Mesendoderm (in vitro differentiated cells): ENCODE results near the gene SLC5A1. TPM values are rescaled to one million over a fixed set of nuclear protein-coding genes. Genes with fewer than 3 reads are reported as not detected.
"Not testable (repeated sequence)": the region's sequence is repeated elsewhere in the genome, so short reads cannot be mapped to it uniquely, and the experiment has no call there.

ENCODE experiments used
- DNase-seq: peaks from one replicate; pipeline ENCODE4 v3.0.0; 2013
- H2AK5ac ChIP-seq: 2 replicates; pipeline ENCODE4 v1.6.1; 2013; ENCODE audit warnings: low read length, inconsistent platforms
- H2BK120ac ChIP-seq: 2 replicates; pipeline ENCODE4 v1.6.1; 2013; ENCODE audit warnings: low read depth, mild to moderate bottlenecking, low read length, moderate library complexity, mixed read lengths
- H2BK15ac ChIP-seq: replicated peaks from 2 replicates; pipeline ENCODE4 v1.6.1; 2013; ENCODE audit warnings: low read depth, mild to moderate bottlenecking, moderate library complexity
- H2BK5ac ChIP-seq: 2 replicates; pipeline ENCODE4 v1.6.1; 2013; ENCODE audit warnings: low read length, inconsistent platforms
- H3K18ac ChIP-seq: 2 replicates; pipeline ENCODE4 v1.6.1; 2013; ENCODE audit warnings: mild to moderate bottlenecking, low read length, mixed read lengths
- H3K23ac ChIP-seq: one replicate; pipeline ENCODE4 v1.6.1; 2013; ENCODE audit warnings: low read length
- H3K27ac ChIP-seq: 2 replicates; pipeline ENCODE4 v1.5.1; 2013; ENCODE audit warnings: low read depth, mild to moderate bottlenecking, inconsistent platforms, low read length, moderate library complexity
- H3K27me3 ChIP-seq: 2 replicates; pipeline ENCODE4 v1.6.1; 2013; ENCODE audit warnings: low read length, control low read depth, mild to moderate bottlenecking, inconsistent platforms; ENCODE audit not compliant: insufficient read depth, poor library complexity
- H3K36me3 ChIP-seq: 2 replicates; pipeline ENCODE4 v1.6.1; 2013; ENCODE audit warnings: low read length, inconsistent platforms; ENCODE audit not compliant: control insufficient read depth, insufficient read depth
- H3K4ac ChIP-seq: one replicate; pipeline ENCODE4 v1.6.1; 2013; ENCODE audit warnings: low read depth, mild to moderate bottlenecking, low read length, moderate library complexity
- H3K4me1 ChIP-seq: 2 replicates; pipeline ENCODE4 v1.6.1; 2013; ENCODE audit warnings: low read depth, low read length, inconsistent platforms; ENCODE audit not compliant: control insufficient read depth
- H3K4me2 ChIP-seq: 2 replicates; pipeline ENCODE4 v1.6.1; 2013; ENCODE audit warnings: low read length
- H3K4me3 ChIP-seq: 2 replicates; pipeline ENCODE4 v1.5.1; 2013; ENCODE audit warnings: mild to moderate bottlenecking, low read length
- H3K56ac ChIP-seq: one replicate; pipeline ENCODE4 v1.6.1; 2013; ENCODE audit warnings: low read length
- H3K79me1 ChIP-seq: 2 replicates; pipeline ENCODE4 v1.6.1; 2013; ENCODE audit warnings: low read length, inconsistent platforms
- H3K79me2 ChIP-seq: 2 replicates; pipeline ENCODE4 v1.6.1; 2013; ENCODE audit warnings: mild to moderate bottlenecking, low read length; ENCODE audit not compliant: control insufficient read depth, insufficient read depth
- H3K9ac ChIP-seq: 2 replicates; pipeline ENCODE4 v1.6.1; 2013; ENCODE audit warnings: low read length, inconsistent platforms
- H4K5ac ChIP-seq: one replicate; pipeline ENCODE4 v1.6.1; 2013; ENCODE audit warnings: low read length
- H4K8ac ChIP-seq: one replicate; pipeline ENCODE4 v1.6.1; 2013; ENCODE audit warnings: low read depth, mild to moderate bottlenecking, control low read depth, low read length, moderate library complexity
- WGBS: extraction: QIAGEN DNeasy Blood & Tissue Kit; methylation state at CpG from one replicate; pipeline ENCODE4 v1.1.7; 2013; ENCODE audit warnings: low lambda C conversion rate, missing lambda C conversion rate; ENCODE audit not compliant: insufficient coverage; ENCODE audit errors: extremely low coverage; 5-methylcytosine and 5-hydroxymethylcytosine counted together
- small RNA-seq: library from polyadenylated mRNA; stranded (forward); fragments of <200 nt; extraction: miRNeasy Mini kit (QIAGEN cat#:217004); gene quantifications from one replicate; pipeline ENCODE3, GENCODE V24; 2013; ENCODE audit not compliant: insufficient read depth

Gene SLC5A1

GRCh38 chr22:32154727-32155126 is 111.7 kb downstream of the SLC5A1 start:
- not testable (repeated sequence) for H3K4me1 ChIP-seq, H2AK5ac ChIP-seq, H4K5ac ChIP-seq, H3K27ac ChIP-seq, H2BK5ac ChIP-seq, H3K9ac ChIP-seq, H3K56ac ChIP-seq, H4K8ac ChIP-seq, H3K79me1 ChIP-seq, H3K18ac ChIP-seq, H3K4me3 ChIP-seq, H3K4ac ChIP-seq, H3K36me3 ChIP-seq, H3K27me3 ChIP-seq, H3K4me2 ChIP-seq, DNase-seq, H2BK15ac ChIP-seq, H2BK120ac ChIP-seq, H3K23ac ChIP-seq, H3K79me2 ChIP-seq
- no CpG with 5 or more reads among the region's 4 CpGs for WGBS

GRCh38 chr22:32157632-32158031 is 114.6 kb downstream of the SLC5A1 start:
- not testable (repeated sequence) for H3K56ac ChIP-seq, H3K27ac ChIP-seq, H3K4me1 ChIP-seq, H2BK15ac ChIP-seq, H3K18ac ChIP-seq, H4K5ac ChIP-seq, DNase-seq, H4K8ac ChIP-seq, H2BK5ac ChIP-seq, H3K36me3 ChIP-seq, H3K4ac ChIP-seq, H3K79me2 ChIP-seq, H3K23ac ChIP-seq, H3K79me1 ChIP-seq, H3K4me3 ChIP-seq, H2AK5ac ChIP-seq, H2BK120ac ChIP-seq, H3K27me3 ChIP-seq, H3K4me2 ChIP-seq, H3K9ac ChIP-seq
- no CpG with 5 or more reads among the region's 5 CpGs for WGBS

- H3K79me2 ChIP-seq, result no peaks in the 10 kb centered on the region
- no peak within 1 kb of the TSS for H2BK5ac ChIP-seq
- H3K23ac ChIP-seq, result no peak within 1 kb of the TSS
- no peak within 1 kb of the TSS for H4K5ac ChIP-seq
- H3K4ac ChIP-seq, result no peak within 1 kb of the TSS
- no peak within 1 kb of the TSS for H3K27ac ChIP-seq
- no peak within 1 kb of the TSS for H3K18ac ChIP-seq
- H3K4me3 ChIP-seq, result no peak within 1 kb of the TSS
- no peak within 1 kb of the TSS for H3K4me2 ChIP-seq
- no peak within 1 kb of the TSS for H2AK5ac ChIP-seq
- no CpG with 5 or more reads among the region's 12 CpGs for WGBS
- H3K27me3 ChIP-seq, result no peaks in the 10 kb centered on the region
- H3K4me1 ChIP-seq, result no peaks in the 10 kb centered on the region
- H3K36me3 ChIP-seq, result no peaks in the 10 kb centered on the region
- no peak within 1 kb of the TSS for H4K8ac ChIP-seq
- no peak within 1 kb of the TSS for H3K56ac ChIP-seq
- H2BK15ac ChIP-seq, result no peak within 1 kb of the TSS
- H3K79me1 ChIP-seq, result no peaks in the 10 kb centered on the region
- no peak within 1 kb of the TSS for H3K9ac ChIP-seq
- DNase-seq, result peak; percentile 69
- H2BK120ac ChIP-seq, result no peak within 1 kb of the TSS
Measured at GRCh38 chr22:32158712-32159533, 115.9 kb downstream of the SLC5A1 start, which contains the start of gene C22orf42. Gene C22orf42 (minus strand): TSS chr22:32159303. CDS start chr22:32159215, 88 bp downstream.

GRCh38 chr22:32160411-32160810 is 117.3 kb downstream of the SLC5A1 start:
- H3K79me1 ChIP-seq, H3K56ac ChIP-seq, H4K5ac ChIP-seq, H3K23ac ChIP-seq, H3K18ac ChIP-seq, H2BK120ac ChIP-seq, H3K27me3 ChIP-seq, H3K4ac ChIP-seq, H3K4me1 ChIP-seq, H3K4me2 ChIP-seq, H2BK5ac ChIP-seq, H2BK15ac ChIP-seq, DNase-seq, H3K36me3 ChIP-seq, H3K79me2 ChIP-seq, H3K9ac ChIP-seq, H4K8ac ChIP-seq, H3K4me3 ChIP-seq, H3K27ac ChIP-seq, H2AK5ac ChIP-seq: not testable (repeated sequence)
- no CpG with 5 or more reads among the region's 5 CpGs for WGBS

Small RNA genes lying within 50 kb of the gene (small RNA-seq; reads per million reads assigned to genes)
- gene AP1B1P2, result not detected
